ENCODE results near the gene EPOP. TPM values are rescaled to one million over a fixed set of nuclear protein-coding genes. Genes with fewer than 3 reads are reported as not detected.

The EPOP gene
- total and polyA plus RNA-seq, 4 donors = 0.32 to 1.9 (median 1.1) TPM

DNA sequence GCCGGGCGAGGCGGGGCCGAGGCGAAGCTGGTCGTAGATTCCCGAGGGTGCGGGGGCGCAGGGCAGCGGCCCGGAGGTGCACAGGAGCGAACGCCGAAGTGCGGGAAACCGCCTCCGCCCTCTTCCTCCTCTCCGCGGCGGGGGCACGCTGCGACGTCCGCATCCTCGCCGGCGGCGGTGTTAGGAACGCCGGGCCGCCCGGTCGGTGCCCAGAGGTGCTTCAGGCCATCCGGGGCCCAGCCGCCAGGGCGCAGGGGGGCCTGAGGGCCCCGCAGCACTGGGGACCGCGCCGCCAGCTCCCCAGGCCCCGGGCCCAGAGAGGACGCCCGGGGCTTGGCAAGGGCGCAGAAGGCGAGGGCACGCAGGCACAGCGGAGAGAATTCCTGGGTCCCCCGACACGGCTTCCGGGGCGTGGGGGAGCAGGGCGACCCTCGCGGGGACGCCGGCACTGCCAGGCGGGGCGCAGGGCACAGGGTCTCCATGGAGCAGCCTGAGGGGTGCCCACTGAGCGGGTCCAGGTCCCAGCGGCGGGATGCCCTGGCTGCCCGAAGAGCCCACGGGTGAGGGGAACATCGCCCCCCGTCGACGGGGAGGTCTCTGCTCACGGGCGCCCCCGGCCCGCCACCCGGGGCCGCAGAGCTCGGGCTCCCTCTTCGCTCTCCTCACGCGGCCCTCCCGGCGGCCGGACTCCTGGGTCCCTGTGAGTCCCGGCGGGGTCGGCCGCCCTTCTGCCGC is 576 bp downstream of the EPOP start:
- Histone ChIP-seq H3K4me3 (ENCODE audit: low read depth in 1 of 3, low read length in 3 of 3) (peak overlapping the region; percentile 26 to 66 (median 41)), H3K4me1 (ENCODE audit: control insufficient read depth in 4 of 4, insufficient read depth in 4 of 4, low read length in 3 of 4) (peaks cover 7 to 20% (median 11%) of the 10 kb centered on the region in 4 donors), H3K27ac (ENCODE audit: low read depth in 1 of 2, low read length in 2 of 2) (peak overlapping the region in 1 of 2 donors; percentile 19), H3K36me3 (ENCODE audit: control insufficient read depth in 4 of 4, insufficient read depth in 3 of 4, low read depth in 1 of 4, low read length in 3 of 4) (no peaks in the 10 kb centered on the region), H3K9me3 (ENCODE audit: control insufficient read depth in 4 of 4, low read length in 3 of 4) (no peaks in the 10 kb centered on the region), H3K27me3 (ENCODE audit: control insufficient read depth in 4 of 4, insufficient read depth in 4 of 4, low read length in 3 of 4) (peaks cover 0 to 3% (median 0%) of the 10 kb centered on the region in 4 donors), H3K9ac (ENCODE audit: low read depth in 1 of 2, low read length in 2 of 2) (peak overlapping the region in 1 of 2 donors; percentile 35)
- DNase-seq (ENCODE audit: low spot score) = no peak
- TF ChIP-seq SP1 (IDR thresholded peaks at IDR 0.05) = no peak
- TF ChIP-seq, protein P1, sequence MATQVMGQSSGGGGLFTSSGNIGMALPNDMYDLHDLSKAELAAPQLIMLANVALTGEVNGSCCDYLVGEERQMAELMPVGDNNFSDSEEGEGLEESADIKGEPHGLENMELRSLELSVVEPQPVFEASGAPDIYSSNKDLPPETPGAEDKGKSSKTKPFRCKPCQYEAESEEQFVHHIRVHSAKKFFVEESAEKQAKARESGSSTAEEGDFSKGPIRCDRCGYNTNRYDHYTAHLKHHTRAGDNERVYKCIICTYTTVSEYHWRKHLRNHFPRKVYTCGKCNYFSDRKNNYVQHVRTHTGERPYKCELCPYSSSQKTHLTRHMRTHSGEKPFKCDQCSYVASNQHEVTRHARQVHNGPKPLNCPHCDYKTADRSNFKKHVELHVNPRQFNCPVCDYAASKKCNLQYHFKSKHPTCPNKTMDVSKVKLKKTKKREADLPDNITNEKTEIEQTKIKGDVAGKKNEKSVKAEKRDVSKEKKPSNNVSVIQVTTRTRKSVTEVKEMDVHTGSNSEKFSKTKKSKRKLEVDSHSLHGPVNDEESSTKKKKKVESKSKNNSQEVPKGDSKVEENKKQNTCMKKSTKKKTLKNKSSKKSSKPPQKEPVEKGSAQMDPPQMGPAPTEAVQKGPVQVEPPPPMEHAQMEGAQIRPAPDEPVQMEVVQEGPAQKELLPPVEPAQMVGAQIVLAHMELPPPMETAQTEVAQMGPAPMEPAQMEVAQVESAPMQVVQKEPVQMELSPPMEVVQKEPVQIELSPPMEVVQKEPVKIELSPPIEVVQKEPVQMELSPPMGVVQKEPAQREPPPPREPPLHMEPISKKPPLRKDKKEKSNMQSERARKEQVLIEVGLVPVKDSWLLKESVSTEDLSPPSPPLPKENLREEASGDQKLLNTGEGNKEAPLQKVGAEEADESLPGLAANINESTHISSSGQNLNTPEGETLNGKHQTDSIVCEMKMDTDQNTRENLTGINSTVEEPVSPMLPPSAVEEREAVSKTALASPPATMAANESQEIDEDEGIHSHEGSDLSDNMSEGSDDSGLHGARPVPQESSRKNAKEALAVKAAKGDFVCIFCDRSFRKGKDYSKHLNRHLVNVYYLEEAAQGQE (IDR thresholded peaks at IDR 0.05) = no peak
- no peak for TF ChIP-seq EGR1 (IDR thresholded peaks at IDR 0.05; ENCODE audit: low read depth in 2 of 2)
- TF ChIP-seq NR2F2 (IDR thresholded peaks at IDR 0.05) = no peak
- TF ChIP-seq FOXA2 (IDR thresholded peaks at IDR 0.05) = no peak
- TF ChIP-seq RAD21 (IDR thresholded peaks at IDR 0.05) = no peak
- TF ChIP-seq HNF4A (conservative IDR thresholded peaks at IDR 0.05) = no peak
- TF ChIP-seq, protein P2, sequence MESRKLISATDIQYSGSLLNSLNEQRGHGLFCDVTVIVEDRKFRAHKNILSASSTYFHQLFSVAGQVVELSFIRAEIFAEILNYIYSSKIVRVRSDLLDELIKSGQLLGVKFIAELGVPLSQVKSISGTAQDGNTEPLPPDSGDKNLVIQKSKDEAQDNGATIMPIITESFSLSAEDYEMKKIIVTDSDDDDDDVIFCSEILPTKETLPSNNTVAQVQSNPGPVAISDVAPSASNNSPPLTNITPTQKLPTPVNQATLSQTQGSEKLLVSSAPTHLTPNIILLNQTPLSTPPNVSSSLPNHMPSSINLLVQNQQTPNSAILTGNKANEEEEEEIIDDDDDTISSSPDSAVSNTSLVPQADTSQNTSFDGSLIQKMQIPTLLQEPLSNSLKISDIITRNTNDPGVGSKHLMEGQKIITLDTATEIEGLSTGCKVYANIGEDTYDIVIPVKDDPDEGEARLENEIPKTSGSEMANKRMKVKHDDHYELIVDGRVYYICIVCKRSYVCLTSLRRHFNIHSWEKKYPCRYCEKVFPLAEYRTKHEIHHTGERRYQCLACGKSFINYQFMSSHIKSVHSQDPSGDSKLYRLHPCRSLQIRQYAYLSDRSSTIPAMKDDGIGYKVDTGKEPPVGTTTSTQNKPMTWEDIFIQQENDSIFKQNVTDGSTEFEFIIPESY (IDR thresholded peaks at IDR 0.05) = no peak
- no peak for TF ChIP-seq TAF1 (conservative IDR thresholded peaks at IDR 0.05)
- WGBS = 2% methylated on average over 85 of the region's 85 CpGs

DNA sequence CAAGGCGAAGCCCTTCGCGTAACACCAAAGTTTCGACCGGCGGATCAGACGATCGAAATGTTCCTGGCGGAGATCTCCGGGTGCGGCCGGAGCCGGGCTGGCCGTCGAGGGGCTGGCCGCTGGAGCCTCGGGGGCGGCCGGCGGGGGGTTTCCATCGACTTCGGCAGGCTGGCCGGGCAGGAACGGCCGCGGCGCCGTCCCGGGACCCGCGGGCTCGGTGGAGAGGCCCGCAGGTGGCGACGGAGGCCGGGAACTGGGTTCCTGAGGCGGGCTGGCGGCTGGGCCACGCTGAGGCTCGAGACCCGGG is 1.1 kb downstream of the EPOP start:
- 2% methylated on average over 41 of the region's 41 CpGs for WGBS
- Histone ChIP-seq H3K4me3 (ENCODE audit: low read depth in 1 of 3, low read length in 3 of 3) (peak overlapping the region in 2 of 3 donors; percentile 41 to 66), H3K4me1 (ENCODE audit: control insufficient read depth in 4 of 4, insufficient read depth in 4 of 4, low read length in 3 of 4) (peaks cover 7 to 20% (median 11%) of the 10 kb centered on the region in 4 donors), H3K36me3 (ENCODE audit: control insufficient read depth in 4 of 4, insufficient read depth in 3 of 4, low read depth in 1 of 4, low read length in 3 of 4) (no peaks in the 10 kb centered on the region), H3K27ac (ENCODE audit: low read depth in 1 of 2, low read length in 2 of 2) (no peak overlapping the region), H3K27me3 (ENCODE audit: control insufficient read depth in 4 of 4, insufficient read depth in 4 of 4, low read length in 3 of 4) (peaks cover 0 to 5% (median 0%) of the 10 kb centered on the region in 4 donors), H3K9me3 (ENCODE audit: control insufficient read depth in 4 of 4, low read length in 3 of 4) (no peaks in the 10 kb centered on the region), H3K9ac (ENCODE audit: low read depth in 1 of 2, low read length in 2 of 2) (no peak overlapping the region)
- no peak for DNase-seq (ENCODE audit: low spot score)
- no peak for TF ChIP-seq JUND (IDR thresholded peaks at IDR 0.05)
- no peak for TF ChIP-seq EGR1 (IDR thresholded peaks at IDR 0.05; ENCODE audit: low read depth in 2 of 2)
- TF ChIP-seq YY1 (IDR thresholded peaks at IDR 0.05) = no peak
- TF ChIP-seq HNF4G (IDR thresholded peaks at IDR 0.05) = no peak
- no peak for TF ChIP-seq RXRA (IDR thresholded peaks at IDR 0.05)
- TF ChIP-seq, protein P3, sequence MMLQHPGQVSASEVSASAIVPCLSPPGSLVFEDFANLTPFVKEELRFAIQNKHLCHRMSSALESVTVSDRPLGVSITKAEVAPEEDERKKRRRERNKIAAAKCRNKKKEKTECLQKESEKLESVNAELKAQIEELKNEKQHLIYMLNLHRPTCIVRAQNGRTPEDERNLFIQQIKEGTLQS (IDR thresholded peaks at IDR 0.05) = no peak
- no peak for TF ChIP-seq GABPA (IDR thresholded peaks at IDR 0.05 in 1 of 2, conservative IDR thresholded peaks at IDR 0.05 in 1 of 2)
- TF ChIP-seq RAD21 (IDR thresholded peaks at IDR 0.05) = no peak
- TF ChIP-seq, protein P2 (IDR thresholded peaks at IDR 0.05) = no peak
- TF ChIP-seq TAF1 (conservative IDR thresholded peaks at IDR 0.05) = no peak
- TF ChIP-seq SP1 (IDR thresholded peaks at IDR 0.05) = no peak
- TF ChIP-seq, protein P4, sequence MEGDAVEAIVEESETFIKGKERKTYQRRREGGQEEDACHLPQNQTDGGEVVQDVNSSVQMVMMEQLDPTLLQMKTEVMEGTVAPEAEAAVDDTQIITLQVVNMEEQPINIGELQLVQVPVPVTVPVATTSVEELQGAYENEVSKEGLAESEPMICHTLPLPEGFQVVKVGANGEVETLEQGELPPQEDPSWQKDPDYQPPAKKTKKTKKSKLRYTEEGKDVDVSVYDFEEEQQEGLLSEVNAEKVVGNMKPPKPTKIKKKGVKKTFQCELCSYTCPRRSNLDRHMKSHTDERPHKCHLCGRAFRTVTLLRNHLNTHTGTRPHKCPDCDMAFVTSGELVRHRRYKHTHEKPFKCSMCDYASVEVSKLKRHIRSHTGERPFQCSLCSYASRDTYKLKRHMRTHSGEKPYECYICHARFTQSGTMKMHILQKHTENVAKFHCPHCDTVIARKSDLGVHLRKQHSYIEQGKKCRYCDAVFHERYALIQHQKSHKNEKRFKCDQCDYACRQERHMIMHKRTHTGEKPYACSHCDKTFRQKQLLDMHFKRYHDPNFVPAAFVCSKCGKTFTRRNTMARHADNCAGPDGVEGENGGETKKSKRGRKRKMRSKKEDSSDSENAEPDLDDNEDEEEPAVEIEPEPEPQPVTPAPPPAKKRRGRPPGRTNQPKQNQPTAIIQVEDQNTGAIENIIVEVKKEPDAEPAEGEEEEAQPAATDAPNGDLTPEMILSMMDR (IDR thresholded peaks at IDR 0.05; ENCODE audit: low read depth, low read length, missing input control) = no peak
- TF ChIP-seq FOXA2 (IDR thresholded peaks at IDR 0.05) = no peak
- TF ChIP-seq, protein P5, sequence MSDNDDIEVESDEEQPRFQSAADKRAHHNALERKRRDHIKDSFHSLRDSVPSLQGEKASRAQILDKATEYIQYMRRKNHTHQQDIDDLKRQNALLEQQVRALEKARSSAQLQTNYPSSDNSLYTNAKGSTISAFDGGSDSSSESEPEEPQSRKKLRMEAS (IDR thresholded peaks at IDR 0.05) = no peak
- TF ChIP-seq HNF4A (conservative IDR thresholded peaks at IDR 0.05) = no peak
- TF ChIP-seq, protein P1 (IDR thresholded peaks at IDR 0.05) = no peak
